ENCODE results near the gene RNF144B.
"Not testable (repeated sequence)": the region's sequence is repeated elsewhere in the genome, so short reads cannot be mapped to it uniquely, and the experiment has no call there.

The RNF144B gene

DNA sequence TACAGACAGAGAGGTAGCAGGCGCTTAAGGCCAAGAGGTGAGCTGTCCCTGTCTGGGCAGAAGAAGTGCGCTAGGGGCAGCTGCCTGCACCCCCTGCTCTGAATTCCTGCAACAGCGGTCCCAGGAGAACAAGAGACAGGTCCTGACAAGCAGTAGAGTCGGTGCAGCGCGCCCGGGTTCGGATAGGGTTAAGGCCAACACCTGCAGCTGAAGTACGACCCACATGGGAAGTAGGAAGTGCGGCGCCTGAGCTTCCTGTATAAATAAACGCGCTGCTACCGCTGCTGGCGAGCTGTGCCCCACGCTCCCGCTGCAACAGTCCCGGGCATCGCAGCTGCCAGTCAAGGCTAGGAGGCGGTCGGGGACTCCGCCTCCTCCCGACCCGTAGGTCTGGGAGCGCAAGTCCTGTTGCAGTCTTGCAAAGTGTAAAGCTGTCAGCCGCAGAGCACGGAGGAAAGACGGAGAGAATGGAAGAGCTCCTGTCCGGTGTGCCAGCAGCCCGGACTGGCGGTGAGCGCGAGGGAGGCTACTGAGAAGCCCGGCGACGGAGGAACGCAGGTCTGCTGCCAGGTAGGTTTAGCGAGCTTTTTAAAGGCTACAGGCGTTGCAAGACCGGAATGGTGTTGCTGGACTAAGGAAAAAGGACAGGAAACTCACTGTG lies at the start of gene RNF144B:
RNF144B (plus strand) TSS at position 290 of the 661 bp plus-strand sequence. CDS start 12,185 bp downstream, outside the sequence.
- peak; percentile 85 for DNase-seq

DNA sequence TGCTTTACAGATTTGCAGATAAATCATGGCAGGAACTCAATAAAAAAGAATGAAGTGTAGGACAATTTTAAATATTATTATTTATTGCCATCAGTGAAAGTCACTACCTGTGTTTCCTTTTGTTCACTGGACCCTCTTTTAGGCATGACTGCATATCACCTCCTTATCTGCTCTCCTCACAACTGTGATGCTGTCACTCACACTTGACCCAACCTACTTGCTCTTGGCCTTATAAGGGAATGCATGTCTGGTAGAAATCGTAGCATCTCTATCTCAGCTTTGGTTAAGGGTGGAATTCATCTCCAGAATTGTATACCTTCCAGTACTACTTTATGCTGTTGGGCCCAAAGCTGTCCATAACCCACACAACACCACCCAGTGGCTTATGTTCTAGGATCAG lies 47.6 kb upstream of the RNF144B start:
- no peak for DNase-seq

GRCh38 chr6:18340781-18341551 lies 46.2 kb upstream of the RNF144B start:
- DNase-seq = no peak

GRCh38 chr6:18342223-18342622 lies 44.9 kb upstream of the RNF144B start:
- DNase-seq = no peak

GRCh38 chr6:18343741-18344140 lies 43.4 kb upstream of the RNF144B start:
- no peak for DNase-seq

- DNase-seq = no peak
Measured at GRCh38 chr6:18347021-18347577, 40.1 kb upstream of the RNF144B start.

DNA sequence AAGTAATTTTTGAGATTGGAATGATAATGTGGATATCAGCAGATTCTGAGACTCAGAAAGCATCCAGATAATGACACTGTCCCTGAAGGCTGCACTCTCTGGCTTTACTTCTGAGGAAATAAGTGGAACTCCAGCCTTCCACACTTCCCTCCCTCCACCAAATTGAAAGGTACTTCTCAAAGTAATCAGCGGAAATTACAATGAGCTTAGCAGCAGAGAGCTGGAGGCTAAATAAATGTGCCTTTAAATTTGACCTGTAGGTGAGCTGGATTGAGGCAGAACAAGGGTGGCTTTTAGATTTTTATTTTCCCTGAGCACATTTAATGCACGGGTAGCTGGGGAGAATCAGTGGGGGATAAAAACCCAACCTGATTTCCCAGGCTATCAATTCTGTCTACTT lies 39.3 kb upstream of the RNF144B start:
- no peak for DNase-seq

GRCh38 chr6:18349386-18349785 lies 37.8 kb upstream of the RNF144B start:
- DNase-seq = no peak

DNA sequence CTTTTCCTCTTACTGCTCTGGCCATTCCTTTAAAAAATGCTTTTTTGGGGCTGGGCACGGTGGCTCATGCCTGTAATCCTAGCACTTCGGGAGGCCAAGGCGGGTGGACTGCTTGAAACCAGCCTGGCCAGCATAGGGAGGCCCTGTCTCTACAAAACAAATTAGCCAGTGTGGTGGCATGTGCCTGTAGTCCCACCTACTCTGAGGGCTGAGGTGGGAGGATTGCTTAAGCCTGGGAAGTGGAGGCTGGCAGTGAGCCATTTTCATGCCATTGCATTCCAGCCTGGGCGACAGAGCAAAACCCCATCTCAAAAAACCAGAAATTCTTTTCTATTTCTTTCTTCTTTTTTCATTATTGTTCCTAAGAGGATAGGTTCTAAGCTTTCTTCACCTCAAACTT lies 36.9 kb upstream of the RNF144B start:
- DNase-seq = no peak

GRCh38 chr6:18350712-18351111 lies 36.4 kb upstream of the RNF144B start:
- no peak for DNase-seq

GRCh38 chr6:18352001-18352400 lies 35.1 kb upstream of the RNF144B start:
- no peak for DNase-seq

DNA sequence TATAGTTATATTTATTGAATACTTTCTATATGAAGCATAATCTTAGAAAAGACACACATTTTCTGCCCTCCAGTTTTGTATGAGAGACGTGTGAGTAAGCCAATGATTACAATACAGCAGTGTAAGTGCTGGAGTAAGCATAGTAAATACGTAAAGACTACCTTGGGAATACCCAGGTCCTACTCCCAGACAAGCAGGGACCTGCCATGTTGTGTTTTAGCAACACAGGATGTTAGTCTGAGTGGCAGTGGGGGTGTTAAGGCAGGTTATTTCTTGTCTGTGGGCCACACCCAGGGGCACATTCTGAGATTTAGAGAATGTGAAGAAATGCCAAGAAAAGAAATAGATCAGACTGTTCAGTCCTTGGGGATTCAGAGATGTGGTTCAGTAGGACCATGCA lies 34.3 kb upstream of the RNF144B start:
- no peak for DNase-seq

DNA sequence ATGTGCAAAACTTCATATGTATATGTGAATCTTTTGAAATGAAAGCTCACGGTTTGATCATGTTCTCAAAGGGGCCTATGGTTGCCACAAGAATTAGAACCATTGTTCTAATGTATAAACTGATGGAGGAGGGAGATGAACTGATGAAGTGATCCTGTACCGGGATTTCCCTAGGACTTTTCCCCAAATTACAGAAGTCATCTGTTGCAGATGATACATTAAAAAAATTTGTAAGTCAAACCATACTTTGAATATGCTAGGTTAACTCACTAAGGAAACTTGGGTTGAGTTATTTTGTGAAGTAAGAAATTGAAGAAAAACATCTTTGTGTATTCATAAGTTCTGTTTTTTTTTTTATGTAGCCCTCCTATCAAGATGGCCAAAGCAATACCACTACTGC lies 33.9 kb upstream of the RNF144B start:
- DNase-seq = no peak

DNA sequence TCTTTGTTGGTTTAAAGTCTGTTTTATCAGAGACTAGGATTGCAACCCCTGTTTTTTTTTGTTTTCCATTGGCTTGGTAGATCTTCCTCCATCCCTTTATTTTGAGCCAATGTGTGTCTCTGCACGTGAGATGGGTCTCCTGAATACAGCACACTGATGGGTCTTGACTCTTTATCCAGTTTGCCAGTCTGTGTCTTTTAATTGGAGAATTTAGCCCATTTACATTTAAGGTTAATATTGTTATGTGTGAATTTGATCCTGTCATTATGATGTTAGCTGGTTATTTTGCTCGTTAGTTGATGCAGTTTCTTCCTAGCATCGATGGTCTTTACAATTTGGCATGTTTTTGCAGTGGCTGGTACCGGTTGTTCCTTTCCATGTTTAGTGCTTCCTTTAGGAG lies 29.6 kb upstream of the RNF144B start:
- not testable (repeated sequence) for DNase-seq

DNA sequence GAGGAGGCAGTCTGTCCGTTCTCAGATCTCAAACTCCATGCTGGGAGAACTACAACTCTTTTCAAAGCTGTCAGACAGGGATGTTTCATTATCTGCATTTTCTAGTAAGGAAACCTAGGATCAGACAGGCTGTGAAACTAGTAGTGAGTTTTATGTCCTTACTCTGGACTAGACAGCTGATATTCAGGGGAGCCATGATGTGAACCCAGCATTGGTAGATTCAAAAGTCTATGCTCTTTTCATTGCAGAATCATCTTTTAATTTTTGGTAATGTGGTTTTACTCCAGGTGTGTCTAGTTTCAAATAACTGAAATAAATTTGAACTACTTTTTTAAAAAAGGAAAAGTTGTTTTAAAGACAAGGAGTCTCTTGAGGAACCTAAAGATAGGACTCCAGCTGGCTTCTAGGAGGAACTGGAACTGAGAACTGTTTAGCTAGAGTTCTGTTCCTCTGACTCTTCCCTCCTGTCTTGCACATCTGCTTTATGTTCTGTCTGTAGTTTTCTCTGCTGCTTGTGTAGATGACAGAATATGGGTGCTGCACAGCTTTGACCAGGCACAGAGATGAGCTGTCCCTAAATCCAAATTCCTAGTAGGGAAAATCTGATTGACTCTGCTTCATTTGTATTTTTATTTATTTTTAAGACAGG lies 27.8 kb upstream of the RNF144B start:
- no peak for DNase-seq

GRCh38 chr6:18360188-18360587 lies 27.0 kb upstream of the RNF144B start:
- DNase-seq = no peak

DNA sequence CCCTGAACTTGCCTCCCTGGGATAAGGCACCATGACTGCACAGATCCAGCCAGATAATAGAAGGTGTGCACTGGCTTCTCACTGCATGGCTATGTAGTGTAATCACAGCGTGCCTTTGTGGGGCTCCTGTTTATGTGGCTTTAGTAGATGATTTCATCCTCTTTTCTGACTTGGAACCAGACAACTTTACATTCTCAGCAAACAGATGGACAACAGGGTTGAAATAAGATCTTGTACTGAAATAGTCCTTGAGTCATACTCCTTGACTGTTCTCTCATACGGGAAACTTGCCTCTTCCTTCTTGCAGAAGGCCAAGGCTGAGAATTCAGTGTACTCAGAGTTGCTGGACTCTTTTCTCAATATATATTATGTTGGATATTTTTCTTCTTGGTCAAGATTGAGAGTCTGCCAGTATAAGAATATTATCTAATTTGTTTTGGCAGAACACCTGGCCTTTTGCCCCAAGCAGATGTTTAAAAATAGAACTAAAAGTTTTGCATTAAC lies 25.0 kb upstream of the RNF144B start:
- DNase-seq = no peak

- DNase-seq = no peak
Measured at GRCh38 chr6:18363746-18364145, 23.4 kb upstream of the RNF144B start.

DNA sequence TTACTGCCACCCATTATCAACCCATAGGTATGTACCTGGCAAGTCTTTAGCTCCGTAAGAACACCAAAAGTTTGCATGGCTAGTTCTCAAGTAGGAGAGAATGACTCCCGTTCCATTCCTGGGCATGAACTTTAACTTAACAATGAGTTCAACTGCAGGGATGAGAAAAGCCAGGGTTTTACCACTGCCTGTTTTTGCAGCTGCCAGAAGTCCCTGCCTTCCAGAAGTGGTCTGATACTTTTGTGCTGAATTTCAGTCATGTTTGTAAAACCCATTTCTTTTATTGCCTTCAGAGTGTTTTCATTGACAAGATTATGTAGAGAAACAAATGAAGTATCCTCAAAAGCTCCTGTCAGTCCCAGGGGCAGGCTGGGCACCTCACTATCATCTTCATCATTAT lies 22.6 kb upstream of the RNF144B start:
- not testable (repeated sequence) for DNase-seq

DNA sequence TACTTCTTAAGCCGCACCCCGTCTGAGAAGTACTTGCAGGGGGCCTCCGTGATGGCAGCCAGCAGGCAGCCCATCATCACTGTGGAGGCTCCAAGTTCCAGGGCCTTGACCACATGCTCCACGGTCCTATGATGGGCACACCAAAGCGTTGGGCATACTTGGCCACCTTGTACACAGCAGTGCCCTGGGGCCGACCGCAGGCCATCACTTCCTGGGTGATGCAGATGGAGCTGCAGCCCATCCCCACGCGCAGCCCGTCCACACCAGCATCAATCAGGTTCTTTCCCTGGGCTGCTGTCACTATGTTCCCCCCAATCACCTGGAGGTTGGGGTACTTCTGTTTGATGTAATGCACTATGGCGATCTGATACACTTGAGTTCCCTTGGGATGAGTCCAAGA lies 19.8 kb upstream of the RNF144B start:
- DNase-seq = no peak

DNA sequence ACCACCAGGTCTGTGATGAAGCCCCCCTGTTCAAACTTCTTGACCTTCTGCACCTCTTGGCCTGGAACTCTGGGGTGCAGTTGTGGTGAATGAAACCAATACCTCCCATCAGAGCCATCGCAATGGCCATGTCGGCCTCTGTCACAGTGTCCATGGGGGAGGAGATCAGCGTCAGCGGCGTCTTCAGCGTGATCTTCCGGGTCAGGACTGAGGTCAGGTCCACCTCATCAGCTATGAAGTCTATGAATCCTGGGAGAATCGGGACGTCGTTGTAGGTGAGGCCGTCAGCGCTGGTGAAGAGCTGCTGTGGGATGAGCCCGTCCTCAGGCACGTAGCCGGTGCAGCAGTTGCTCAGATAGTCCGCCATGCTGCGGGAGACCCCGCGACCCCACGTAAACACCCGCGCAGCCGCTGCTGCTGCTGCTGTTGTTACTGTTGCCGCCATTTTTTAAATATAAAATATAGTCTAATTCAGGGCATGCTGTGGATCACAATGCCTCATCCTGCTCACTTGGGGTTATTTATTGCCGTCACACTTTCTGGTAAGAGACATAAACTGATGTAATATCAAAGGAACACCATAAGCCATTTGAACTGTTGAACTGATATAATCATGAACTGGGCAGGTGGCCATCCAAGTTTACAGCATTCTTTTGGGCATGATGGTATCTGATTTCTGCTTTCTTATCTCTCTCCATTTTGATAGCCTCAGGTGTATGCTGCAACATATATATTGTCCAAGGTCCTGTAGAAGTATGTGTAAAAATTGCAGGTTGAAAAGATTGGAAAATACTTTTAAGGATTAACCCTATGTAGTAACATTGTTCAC lies 18.7 kb upstream of the RNF144B start:
- no peak for DNase-seq

DNA sequence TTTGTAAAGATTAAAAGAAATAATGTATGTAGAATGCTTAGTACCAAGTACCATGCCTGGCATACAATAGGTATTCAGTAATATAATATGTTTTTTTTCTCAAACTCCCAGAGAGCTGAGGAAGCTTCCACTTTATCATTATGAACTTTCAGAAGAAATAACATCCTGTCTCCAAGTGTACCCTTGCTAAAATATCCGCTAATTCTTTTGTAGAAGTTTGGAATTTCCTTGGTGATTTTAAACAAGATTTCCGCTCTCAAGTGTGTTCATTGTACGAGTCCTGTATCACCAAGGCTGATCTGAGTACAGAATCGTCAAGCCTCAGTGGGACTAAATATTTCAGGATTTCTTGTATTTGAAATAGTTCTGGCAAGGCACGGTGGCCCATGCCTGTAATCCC lies 16.1 kb upstream of the RNF144B start:
- no peak for DNase-seq

GRCh38 chr6:18371656-18372055 lies 15.5 kb upstream of the RNF144B start:
- no peak for DNase-seq

Data from NCI-H774 (cell line).